ENCODE data around the gene SETD3.

GRCh38 chr14:99380991-99381687 is 99.5 kb downstream of the SETD3 start:
- TF ChIP-seq EZH2 (IDR thresholded peaks at IDR 0.05; ENCODE audit: borderline replicate concordance, insufficient read depth, low read length, poor library complexity, severe bottlenecking) (no peak), EP300 (conservative IDR thresholded peaks at IDR 0.05; ENCODE audit: poor library complexity, severe bottlenecking) (no peak), POLR2AphosphoS5 (IDR thresholded peaks at IDR 0.05) (no peak), REST (IDR thresholded peaks at IDR 0.05; ENCODE audit: borderline replicate concordance) (no peak), TAF1 (IDR thresholded peaks at IDR 0.05; ENCODE audit: low read depth) (no peak), RAD21 (conservative IDR thresholded peaks at IDR 0.05) (no peak), MXI1 (conservative IDR thresholded peaks at IDR 0.05; ENCODE audit: poor library complexity, severe bottlenecking) (no peak)
- TF ChIP-seq, protein P1, sequence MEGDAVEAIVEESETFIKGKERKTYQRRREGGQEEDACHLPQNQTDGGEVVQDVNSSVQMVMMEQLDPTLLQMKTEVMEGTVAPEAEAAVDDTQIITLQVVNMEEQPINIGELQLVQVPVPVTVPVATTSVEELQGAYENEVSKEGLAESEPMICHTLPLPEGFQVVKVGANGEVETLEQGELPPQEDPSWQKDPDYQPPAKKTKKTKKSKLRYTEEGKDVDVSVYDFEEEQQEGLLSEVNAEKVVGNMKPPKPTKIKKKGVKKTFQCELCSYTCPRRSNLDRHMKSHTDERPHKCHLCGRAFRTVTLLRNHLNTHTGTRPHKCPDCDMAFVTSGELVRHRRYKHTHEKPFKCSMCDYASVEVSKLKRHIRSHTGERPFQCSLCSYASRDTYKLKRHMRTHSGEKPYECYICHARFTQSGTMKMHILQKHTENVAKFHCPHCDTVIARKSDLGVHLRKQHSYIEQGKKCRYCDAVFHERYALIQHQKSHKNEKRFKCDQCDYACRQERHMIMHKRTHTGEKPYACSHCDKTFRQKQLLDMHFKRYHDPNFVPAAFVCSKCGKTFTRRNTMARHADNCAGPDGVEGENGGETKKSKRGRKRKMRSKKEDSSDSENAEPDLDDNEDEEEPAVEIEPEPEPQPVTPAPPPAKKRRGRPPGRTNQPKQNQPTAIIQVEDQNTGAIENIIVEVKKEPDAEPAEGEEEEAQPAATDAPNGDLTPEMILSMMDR (IDR thresholded peaks at IDR 0.05; ENCODE audit: poor library complexity, severe bottlenecking) = no peak
